A673 (cell line): Measurements from ENCODE around the gene EPB41L5.

Experiments
- CTCF ChIP-seq: fragments of 300-800, 200-600 bp; sonication (generic); conservative IDR thresholded peaks from 2 replicates; pipeline ENCODE4 v1.5.1; 2017; ENCODE audit warnings: low read depth, mild to moderate bottlenecking, antibody characterized with exemption, low read length, moderate library complexity, mixed read lengths
- EZH2 ChIP-seq: fragments of 200-600 bp; sonication (generic); IDR thresholded peaks from 2 replicates; pipeline ENCODE4 v1.6.1; 2017; ENCODE audit warnings: borderline replicate concordance, low read depth, mild to moderate bottlenecking, mixed read lengths, antibody characterized with exemption, low read length; ENCODE audit not compliant: poor library complexity, severe bottlenecking

- TF ChIP-seq EZH2 (no peak), CTCF (peak; percentile 76)
Measured at GRCh38 chr2:120174963-120175581, 162.2 kb downstream of the EPB41L5 start.
